ENCODE measurements around the gene LRRN2.
"Not testable (repeated sequence)": the region's sequence is repeated elsewhere in the genome, so short reads cannot be mapped to it uniquely, and the experiment has no call there.

LRRN2 gene

GRCh38 chr1:204658295-204658694 lies 27.2 kb downstream of the LRRN2 start:
- DNase-seq, result no peak

GRCh38 chr1:204653590-204654340 lies 31.8 kb downstream of the LRRN2 start:
- DNase-seq, result no peak

- no peak for DNase-seq
Measured at GRCh38 chr1:204652497-204652896, 33.0 kb downstream of the LRRN2 start.

GRCh38 chr1:204651843-204652421 lies 33.6 kb downstream of the LRRN2 start:
- DNase-seq, result no peak

GRCh38 chr1:204650911-204651570 lies 34.5 kb downstream of the LRRN2 start:
- DNase-seq, result no peak

- no peak for DNase-seq
Measured at GRCh38 chr1:204649721-204650521, 35.6 kb downstream of the LRRN2 start.

GRCh38 chr1:204648576-204648975 lies 37.0 kb downstream of the LRRN2 start:
- no peak for DNase-seq

- no peak for DNase-seq
Measured at GRCh38 chr1:204647805-204648153, 37.8 kb downstream of the LRRN2 start.

GRCh38 chr1:204647114-204647804 lies 38.3 kb downstream of the LRRN2 start:
- DNase-seq, result peak; percentile 74

GRCh38 chr1:204645666-204646065 lies 39.9 kb downstream of the LRRN2 start:
- DNase-seq, result no peak

GRCh38 chr1:204645251-204645650 lies 40.3 kb downstream of the LRRN2 start:
- DNase-seq, result no peak

- no peak for DNase-seq
Measured at GRCh38 chr1:204643503-204643902, 42.0 kb downstream of the LRRN2 start.

- no peak for DNase-seq
Measured at GRCh38 chr1:204641936-204642335, 43.6 kb downstream of the LRRN2 start.

GRCh38 chr1:204641455-204641854 lies 44.1 kb downstream of the LRRN2 start:
- DNase-seq, result no peak

GRCh38 chr1:204640578-204640977 lies 45.0 kb downstream of the LRRN2 start:
- DNase-seq, result no peak

GRCh38 chr1:204634260-204634910 lies 51.2 kb downstream of the LRRN2 start:
- no peak for DNase-seq

- no peak for DNase-seq
Measured at GRCh38 chr1:204633665-204634064, 51.9 kb downstream of the LRRN2 start.

GRCh38 chr1:204630132-204630905 lies 55.2 kb downstream of the LRRN2 start:
- DNase-seq, result no peak

- DNase-seq, result not testable (repeated sequence)
Measured at GRCh38 chr1:204629459-204629858, 56.1 kb downstream of the LRRN2 start.

GRCh38 chr1:204628868-204629267 lies 56.7 kb downstream of the LRRN2 start:
- DNase-seq, result no peak

- DNase-seq, result no peak
Measured at GRCh38 chr1:204627436-204627835, 58.1 kb downstream of the LRRN2 start.
